Measurements from ENCODE around the gene KIF16B. TPM values are rescaled to one million over a fixed set of nuclear protein-coding genes. Genes with fewer than 3 reads are reported as not detected.

Gene KIF16B
- total and polyA plus RNA-seq, 4 donors, result 5.9 to 20.3 (median 9.6) TPM

- 93 to 97% methylated on average over 11 of the region's 11 CpGs for WGBS, 2 donors
- DNase-seq (no peak), ATAC-seq (ENCODE audit: insufficient read depth, low FRiP score) (no peak)
- no peaks in the 10 kb centered on the region for H3K9me3 ChIP-seq (ENCODE audit: control insufficient read depth in 4 of 4, insufficient read depth in 3 of 4, low read length in 3 of 4)
- H3K4me1 ChIP-seq (ENCODE audit: control insufficient read depth in 5 of 5, insufficient read depth in 5 of 5, low read length in 5 of 5), result peaks cover 0 to 1% (median 0%) of the 10 kb centered on the region in 5 donors
- no peak overlapping the region for H3K9ac ChIP-seq (ENCODE audit: insufficient read depth in 1 of 2, low read length in 2 of 2)
- H3K4me3 ChIP-seq, result no peak overlapping the region
- no peak for TF ChIP-seq CTCF (IDR thresholded peaks at IDR 0.05; ENCODE audit: control extremely low read depth, extremely low read depth)
- H3K27me3 ChIP-seq (ENCODE audit: control insufficient read depth in 3 of 3, insufficient read depth in 3 of 3, low read length in 2 of 3), result no peaks in the 10 kb centered on the region
- no peak overlapping the region for H3K27ac ChIP-seq (ENCODE audit: low read depth in 1 of 2, low read length in 1 of 2)
- H3K36me3 ChIP-seq (ENCODE audit: control insufficient read depth in 4 of 4, insufficient read depth in 4 of 4, low read length in 4 of 4), result no peaks in the 10 kb centered on the region
Observed at GRCh38 chr20:16350465-16350864, 222.8 kb downstream of the KIF16B start.

GRCh38 chr20:16349523-16350260 lies 223.6 kb downstream of the KIF16B start:
- Histone ChIP-seq H3K9me3 (ENCODE audit: control insufficient read depth in 4 of 4, insufficient read depth in 3 of 4, low read length in 3 of 4) (no peaks in the 10 kb centered on the region), H3K4me1 (ENCODE audit: control insufficient read depth in 5 of 5, insufficient read depth in 5 of 5, low read length in 5 of 5) (peaks cover 0 to 1% (median 0%) of the 10 kb centered on the region in 5 donors), H3K36me3 (ENCODE audit: control insufficient read depth in 4 of 4, insufficient read depth in 4 of 4, low read length in 4 of 4) (no peaks in the 10 kb centered on the region), H3K9ac (ENCODE audit: insufficient read depth in 1 of 2, low read length in 2 of 2) (no peak overlapping the region), H3K27me3 (ENCODE audit: control insufficient read depth in 3 of 3, insufficient read depth in 3 of 3, low read length in 2 of 3) (no peaks in the 10 kb centered on the region), H3K4me3 (no peak overlapping the region), H3K27ac (ENCODE audit: low read depth in 1 of 2, low read length in 1 of 2) (no peak overlapping the region)
- no peak for TF ChIP-seq CTCF (IDR thresholded peaks at IDR 0.05; ENCODE audit: control extremely low read depth, extremely low read depth)
- DNase-seq (no peak), ATAC-seq (ENCODE audit: insufficient read depth, low FRiP score) (no peak)
- 80 to 87% methylated on average over 6 of the region's 6 CpGs for WGBS, 2 donors

GRCh38 chr20:16346956-16347355 lies 226.3 kb downstream of the KIF16B start:
- Histone ChIP-seq H3K9me3 (ENCODE audit: control insufficient read depth in 4 of 4, insufficient read depth in 3 of 4, low read length in 3 of 4) (no peaks in the 10 kb centered on the region), H3K4me1 (ENCODE audit: control insufficient read depth in 5 of 5, insufficient read depth in 5 of 5, low read length in 5 of 5) (no peaks in the 10 kb centered on the region), H3K27me3 (ENCODE audit: control insufficient read depth in 3 of 3, insufficient read depth in 3 of 3, low read length in 2 of 3) (no peaks in the 10 kb centered on the region), H3K4me3 (no peak overlapping the region), H3K27ac (ENCODE audit: low read depth in 1 of 2, low read length in 1 of 2) (no peak overlapping the region), H3K36me3 (ENCODE audit: control insufficient read depth in 4 of 4, insufficient read depth in 4 of 4, low read length in 4 of 4) (no peaks in the 10 kb centered on the region), H3K9ac (ENCODE audit: insufficient read depth in 1 of 2, low read length in 2 of 2) (no peak overlapping the region)
- DNase-seq, result no peak
- 96% methylated on average over 7 of the region's 7 CpGs for WGBS, 2 donors
- no peak for TF ChIP-seq CTCF (IDR thresholded peaks at IDR 0.05; ENCODE audit: control extremely low read depth, extremely low read depth)
- no peak for ATAC-seq (ENCODE audit: insufficient read depth, low FRiP score)
